Sigmoid colon (tissue), 4 donors: ENCODE measurements around the gene NOS1AP.

Source experiments
- EP300 ChIP-seq, 4 donors: sonication (generic); formaldehyde crosslinking; IDR thresholded peaks; one replicate each; pipeline ENCODE4 v1.6.1; 2017; ENCODE audit warnings: antibody characterized with exemption in 4 of 4
- POLR2A ChIP-seq, 2 donors: fragments of 450-650 bp; IDR thresholded peaks; one replicate each; pipeline ENCODE4 v1.6.1; 2016; ENCODE audit warnings: antibody characterized with exemption in 2 of 2, mild to moderate bottlenecking in 2 of 2, moderate library complexity in 2 of 2
- TF ChIP-seq, protein P1 (sequence below), 4 experiments: fragments of 450-650 bp in 3 of 4; fragments of 200-600 bp in 1 of 4; IDR thresholded peaks; one replicate each; pipeline ENCODE4 v1.5.1; 2016 to 2019; ENCODE audit warnings: antibody characterized with exemption in 4 of 4, mild to moderate bottlenecking in 3 of 4, moderate library complexity in 2 of 4

- TF ChIP-seq, protein P1, sequence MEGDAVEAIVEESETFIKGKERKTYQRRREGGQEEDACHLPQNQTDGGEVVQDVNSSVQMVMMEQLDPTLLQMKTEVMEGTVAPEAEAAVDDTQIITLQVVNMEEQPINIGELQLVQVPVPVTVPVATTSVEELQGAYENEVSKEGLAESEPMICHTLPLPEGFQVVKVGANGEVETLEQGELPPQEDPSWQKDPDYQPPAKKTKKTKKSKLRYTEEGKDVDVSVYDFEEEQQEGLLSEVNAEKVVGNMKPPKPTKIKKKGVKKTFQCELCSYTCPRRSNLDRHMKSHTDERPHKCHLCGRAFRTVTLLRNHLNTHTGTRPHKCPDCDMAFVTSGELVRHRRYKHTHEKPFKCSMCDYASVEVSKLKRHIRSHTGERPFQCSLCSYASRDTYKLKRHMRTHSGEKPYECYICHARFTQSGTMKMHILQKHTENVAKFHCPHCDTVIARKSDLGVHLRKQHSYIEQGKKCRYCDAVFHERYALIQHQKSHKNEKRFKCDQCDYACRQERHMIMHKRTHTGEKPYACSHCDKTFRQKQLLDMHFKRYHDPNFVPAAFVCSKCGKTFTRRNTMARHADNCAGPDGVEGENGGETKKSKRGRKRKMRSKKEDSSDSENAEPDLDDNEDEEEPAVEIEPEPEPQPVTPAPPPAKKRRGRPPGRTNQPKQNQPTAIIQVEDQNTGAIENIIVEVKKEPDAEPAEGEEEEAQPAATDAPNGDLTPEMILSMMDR (IDR thresholded peaks at IDR 0.05): no peak
- no peak for TF ChIP-seq EP300 (IDR thresholded peaks at IDR 0.05)
- TF ChIP-seq POLR2A (IDR thresholded peaks at IDR 0.05): no peak
Observed at GRCh38 chr1:162374406-162374805, 304.9 kb downstream of the NOS1AP start.
